ENCODE data around the gene DAGLA. TPM values are rescaled to one million over a fixed set of nuclear protein-coding genes. Genes with fewer than 3 reads are reported as not detected.

The DAGLA gene
- total and polyA plus RNA-seq, 2 of the 13 experiments (the other 11 are each of a cell fraction or from before 2014, with no cell fraction given), result 2.6 to 3.9 TPM

- TF ChIP-seq ZNF691 (CRISPR knock-in tag; IDR thresholded peaks at IDR 0.05; ENCODE audit: borderline replicate concordance, low read depth) (no peak), ZNF788 (CRISPR knock-in tag; IDR thresholded peaks at IDR 0.05; ENCODE audit: borderline replicate concordance) (peak; percentile 84; the same call in 1 of the 2 replicates), POLR2AphosphoS2 (IDR thresholded peaks at IDR 0.05; ENCODE audit: low read depth, low read length) (no peak), NFYB (CRISPR knock-in tag; IDR thresholded peaks at IDR 0.05) (peak; percentile 83), ZUFSP (CRISPR knock-in tag; IDR thresholded peaks at IDR 0.05; ENCODE audit: borderline replicate concordance) (no peak), ZNF44 (CRISPR knock-in tag; IDR thresholded peaks at IDR 0.05) (0 out of 2 replicates have a peak, but pooled peaks have one; percentile 26), ZNF251 (CRISPR knock-in tag; IDR thresholded peaks at IDR 0.05) (no peak), ZNF337 (CRISPR knock-in tag; IDR thresholded peaks at IDR 0.05; ENCODE audit: borderline replicate concordance, low read depth) (no peak), MTF2 (CRISPR knock-in tag; IDR thresholded peaks at IDR 0.05; ENCODE audit: borderline replicate concordance) (no peak), KAT7 (CRISPR knock-in tag; IDR thresholded peaks at IDR 0.05; ENCODE audit: borderline replicate concordance) (0 out of 2 replicates have a peak, but pooled peaks have one; percentile 21), KDM5B (CRISPR knock-in tag; IDR thresholded peaks at IDR 0.05; ENCODE audit: borderline replicate concordance) (peak; percentile 87; the same call in 1 of the 2 replicates), MEIS2 (CRISPR knock-in tag; IDR thresholded peaks at IDR 0.05) (peak; percentile 66; the same call in 1 of the 2 replicates), ZNF274 (CRISPR knock-in tag; IDR thresholded peaks at IDR 0.05) (peak; percentile 22; the same call in 1 of the 2 replicates), ZNF224 (CRISPR knock-in tag; IDR thresholded peaks at IDR 0.05) (no peak), STAG1 (CRISPR knock-in tag; IDR thresholded peaks at IDR 0.05) (no peak), NFIC (IDR thresholded peaks at IDR 0.05; ENCODE audit: low read length) (no peak), GFI1 (CRISPR knock-in tag; IDR thresholded peaks at IDR 0.05; ENCODE audit: borderline replicate concordance) (peak; percentile 57; the same call in 1 of the 2 replicates), ZNF609 (CRISPR knock-in tag; IDR thresholded peaks at IDR 0.05; ENCODE audit: borderline replicate concordance) (no peak; the same call in 1 of the 2 replicates)
- TF ChIP-seq, protein P1, sequence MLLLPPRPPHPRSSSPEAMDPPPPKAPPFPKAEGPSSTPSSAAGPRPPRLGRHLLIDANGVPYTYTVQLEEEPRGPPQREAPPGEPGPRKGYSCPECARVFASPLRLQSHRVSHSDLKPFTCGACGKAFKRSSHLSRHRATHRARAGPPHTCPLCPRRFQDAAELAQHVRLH (CRISPR knock-in tag; IDR thresholded peaks at IDR 0.05; ENCODE audit: borderline replicate concordance, low read depth), result peak; percentile 15; the same call in 1 of the 2 replicates
- TF ChIP-seq, protein P2, sequence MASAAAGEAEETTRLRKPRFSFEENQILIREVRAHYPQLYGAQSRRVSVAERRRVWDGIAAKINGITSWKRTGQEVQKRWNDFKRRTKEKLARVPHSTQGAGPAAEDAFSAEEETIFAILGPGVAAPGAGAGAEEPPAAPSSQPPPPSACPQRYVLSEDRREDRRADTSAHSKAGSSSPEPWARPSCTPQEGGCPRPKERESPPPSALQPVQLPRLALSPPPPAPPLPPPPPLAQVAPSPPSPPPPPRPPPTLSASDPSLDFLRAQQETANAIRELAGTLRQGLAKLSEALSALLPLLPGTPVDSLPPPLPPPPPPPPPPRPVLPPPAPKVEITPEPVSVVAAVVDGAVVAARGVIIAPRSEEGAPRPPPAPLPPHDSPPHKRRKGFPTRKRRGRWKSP (CRISPR knock-in tag; IDR thresholded peaks at IDR 0.05), result peak; percentile 69; the same call in 1 of the 2 replicates
Measured at GRCh38 chr11:61756452-61757212, 76.4 kb downstream of the DAGLA start (continued).
